HG03139 (cell line): ENCODE results near the gene TXN.
"Not testable (repeated sequence)": the region's sequence is repeated elsewhere in the genome, so short reads cannot be mapped to it uniquely, and the experiment has no call there.

ENCODE experiments used
- ATAC-seq: cut with Tn5 transposase; IDR thresholded peaks from one replicate; pipeline ENCODE4 v1.9.1; 2021; ENCODE audit not compliant: unreplicated experiment

The TXN gene

DNA sequence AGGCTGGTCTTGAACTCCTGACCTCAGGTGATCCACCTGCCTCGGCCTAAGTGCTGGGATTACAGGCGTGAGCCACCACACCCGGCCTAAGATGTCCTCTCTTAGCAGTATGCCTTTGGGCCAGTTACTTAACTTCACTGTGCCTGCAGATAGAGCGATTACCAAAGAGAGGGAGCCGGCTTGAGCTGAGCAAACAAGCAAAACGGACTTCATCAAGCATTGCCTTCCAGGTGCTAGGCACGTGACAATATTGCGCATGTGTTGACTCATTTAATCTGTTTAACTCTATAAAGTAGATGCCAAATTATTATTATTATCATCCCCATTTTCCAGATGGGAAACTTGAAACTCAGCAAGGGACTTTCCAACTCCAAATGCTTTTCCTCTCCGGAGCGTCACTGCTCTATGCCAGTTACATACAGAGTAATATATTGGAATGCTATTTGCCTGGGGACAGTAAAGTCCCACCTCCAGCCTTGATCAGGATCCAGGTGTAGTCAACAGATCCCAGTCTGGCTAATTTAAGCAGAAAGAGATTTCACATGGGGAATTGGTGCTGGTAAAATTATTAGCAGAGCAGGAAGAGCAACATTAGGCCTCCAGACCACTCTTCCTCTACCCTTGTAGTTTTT is 42.8 kb downstream of the TXN start:
- ATAC-seq, result no peak

- no peak for ATAC-seq
Observed at GRCh38 chr9:110208031-110208430, 48.3 kb downstream of the TXN start, which contains the start of gene C9orf152. Gene C9orf152, minus strand, starts transcription at chr9:110208159. Its CDS starts 580 bp downstream, at chr9:110207579.

DNA sequence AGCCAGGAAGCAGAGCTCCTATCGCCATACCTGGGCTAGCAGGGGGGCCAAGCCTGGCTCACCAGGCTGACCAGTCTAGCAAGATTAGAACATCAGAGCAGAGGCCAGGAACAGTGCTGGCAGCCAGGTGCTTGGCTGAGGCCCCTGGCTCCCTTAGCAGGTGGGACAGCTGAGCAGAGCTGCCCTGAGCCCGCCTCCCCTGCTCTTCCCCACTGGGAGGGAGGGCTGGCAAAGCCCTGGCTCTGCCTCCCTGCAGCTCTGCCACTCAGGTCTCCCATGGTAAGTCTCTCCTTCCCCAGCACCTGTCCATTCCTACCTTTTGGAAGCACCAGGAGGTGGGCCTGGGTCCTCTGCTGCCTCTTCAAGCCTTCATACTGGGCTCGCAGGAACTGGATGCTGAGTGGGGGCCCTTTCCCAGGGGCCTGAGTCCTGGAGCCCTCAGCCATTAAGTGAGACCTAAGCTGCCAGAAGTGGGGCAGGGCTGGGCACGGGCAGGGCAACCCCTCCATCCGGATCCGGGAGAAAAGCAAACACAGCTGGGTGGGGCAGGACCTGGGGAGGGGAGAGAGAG is 49.2 kb downstream of the TXN start:
- ATAC-seq, result no peak

- no peak for ATAC-seq
Observed at GRCh38 chr9:110206389-110206788, 49.9 kb downstream of the TXN start.

DNA sequence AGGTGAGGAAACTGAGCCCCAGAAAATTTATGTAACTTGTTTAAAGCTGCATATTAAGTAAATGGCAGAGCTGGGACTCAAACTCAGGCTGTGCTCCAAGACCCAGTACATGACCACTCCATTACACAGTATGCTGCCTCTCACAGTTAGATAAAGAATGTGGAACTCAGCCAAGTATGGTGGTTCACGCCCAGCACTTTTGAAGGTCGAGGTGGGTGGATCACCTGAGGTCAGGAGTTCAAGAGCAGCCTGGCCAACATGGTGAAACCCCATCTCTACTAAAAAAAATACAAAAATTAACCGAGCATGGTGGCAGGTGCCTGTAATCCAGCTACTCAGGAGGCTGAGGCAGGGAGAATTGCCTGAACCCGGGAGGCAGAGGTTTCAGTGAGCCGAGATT is 50.7 kb downstream of the TXN start:
- ATAC-seq, result not testable (repeated sequence)

- no peak for ATAC-seq
Observed at GRCh38 chr9:110202232-110202631, 54.1 kb downstream of the TXN start.

GRCh38 chr9:110199643-110200042 is 56.7 kb downstream of the TXN start:
- ATAC-seq, result no peak

GRCh38 chr9:110198357-110198756 is 58.0 kb downstream of the TXN start:
- ATAC-seq, result no peak

GRCh38 chr9:110197330-110198187 is 58.7 kb downstream of the TXN start:
- ATAC-seq, result no peak

- ATAC-seq, result not testable (repeated sequence)
Observed at GRCh38 chr9:110196084-110196499, 60.2 kb downstream of the TXN start.
